ENCODE results near the gene XIRP2.

- no peak for TF ChIP-seq GABPA (IDR thresholded peaks at IDR 0.05 in 1 of 2, conservative IDR thresholded peaks at IDR 0.05 in 1 of 2)
- no peak for TF ChIP-seq CTCF (IDR thresholded peaks at IDR 0.05; ENCODE audit: low read depth, low read length, missing input control)
- TF ChIP-seq YY1 (IDR thresholded peaks at IDR 0.05): no peak
- TF ChIP-seq SP1 (IDR thresholded peaks at IDR 0.05): no peak
- no peak for TF ChIP-seq JUND (IDR thresholded peaks at IDR 0.05)
- TF ChIP-seq, protein P1, sequence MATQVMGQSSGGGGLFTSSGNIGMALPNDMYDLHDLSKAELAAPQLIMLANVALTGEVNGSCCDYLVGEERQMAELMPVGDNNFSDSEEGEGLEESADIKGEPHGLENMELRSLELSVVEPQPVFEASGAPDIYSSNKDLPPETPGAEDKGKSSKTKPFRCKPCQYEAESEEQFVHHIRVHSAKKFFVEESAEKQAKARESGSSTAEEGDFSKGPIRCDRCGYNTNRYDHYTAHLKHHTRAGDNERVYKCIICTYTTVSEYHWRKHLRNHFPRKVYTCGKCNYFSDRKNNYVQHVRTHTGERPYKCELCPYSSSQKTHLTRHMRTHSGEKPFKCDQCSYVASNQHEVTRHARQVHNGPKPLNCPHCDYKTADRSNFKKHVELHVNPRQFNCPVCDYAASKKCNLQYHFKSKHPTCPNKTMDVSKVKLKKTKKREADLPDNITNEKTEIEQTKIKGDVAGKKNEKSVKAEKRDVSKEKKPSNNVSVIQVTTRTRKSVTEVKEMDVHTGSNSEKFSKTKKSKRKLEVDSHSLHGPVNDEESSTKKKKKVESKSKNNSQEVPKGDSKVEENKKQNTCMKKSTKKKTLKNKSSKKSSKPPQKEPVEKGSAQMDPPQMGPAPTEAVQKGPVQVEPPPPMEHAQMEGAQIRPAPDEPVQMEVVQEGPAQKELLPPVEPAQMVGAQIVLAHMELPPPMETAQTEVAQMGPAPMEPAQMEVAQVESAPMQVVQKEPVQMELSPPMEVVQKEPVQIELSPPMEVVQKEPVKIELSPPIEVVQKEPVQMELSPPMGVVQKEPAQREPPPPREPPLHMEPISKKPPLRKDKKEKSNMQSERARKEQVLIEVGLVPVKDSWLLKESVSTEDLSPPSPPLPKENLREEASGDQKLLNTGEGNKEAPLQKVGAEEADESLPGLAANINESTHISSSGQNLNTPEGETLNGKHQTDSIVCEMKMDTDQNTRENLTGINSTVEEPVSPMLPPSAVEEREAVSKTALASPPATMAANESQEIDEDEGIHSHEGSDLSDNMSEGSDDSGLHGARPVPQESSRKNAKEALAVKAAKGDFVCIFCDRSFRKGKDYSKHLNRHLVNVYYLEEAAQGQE (IDR thresholded peaks at IDR 0.05): no peak
- TF ChIP-seq ATF3 (IDR thresholded peaks at IDR 0.05): no peak
- TF ChIP-seq NR2F2 (IDR thresholded peaks at IDR 0.05): no peak
- TF ChIP-seq, protein P2, sequence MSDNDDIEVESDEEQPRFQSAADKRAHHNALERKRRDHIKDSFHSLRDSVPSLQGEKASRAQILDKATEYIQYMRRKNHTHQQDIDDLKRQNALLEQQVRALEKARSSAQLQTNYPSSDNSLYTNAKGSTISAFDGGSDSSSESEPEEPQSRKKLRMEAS (IDR thresholded peaks at IDR 0.05): no peak
- TF ChIP-seq, protein P3, sequence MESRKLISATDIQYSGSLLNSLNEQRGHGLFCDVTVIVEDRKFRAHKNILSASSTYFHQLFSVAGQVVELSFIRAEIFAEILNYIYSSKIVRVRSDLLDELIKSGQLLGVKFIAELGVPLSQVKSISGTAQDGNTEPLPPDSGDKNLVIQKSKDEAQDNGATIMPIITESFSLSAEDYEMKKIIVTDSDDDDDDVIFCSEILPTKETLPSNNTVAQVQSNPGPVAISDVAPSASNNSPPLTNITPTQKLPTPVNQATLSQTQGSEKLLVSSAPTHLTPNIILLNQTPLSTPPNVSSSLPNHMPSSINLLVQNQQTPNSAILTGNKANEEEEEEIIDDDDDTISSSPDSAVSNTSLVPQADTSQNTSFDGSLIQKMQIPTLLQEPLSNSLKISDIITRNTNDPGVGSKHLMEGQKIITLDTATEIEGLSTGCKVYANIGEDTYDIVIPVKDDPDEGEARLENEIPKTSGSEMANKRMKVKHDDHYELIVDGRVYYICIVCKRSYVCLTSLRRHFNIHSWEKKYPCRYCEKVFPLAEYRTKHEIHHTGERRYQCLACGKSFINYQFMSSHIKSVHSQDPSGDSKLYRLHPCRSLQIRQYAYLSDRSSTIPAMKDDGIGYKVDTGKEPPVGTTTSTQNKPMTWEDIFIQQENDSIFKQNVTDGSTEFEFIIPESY (IDR thresholded peaks at IDR 0.05): no peak
- no peak for TF ChIP-seq RAD21 (IDR thresholded peaks at IDR 0.05)
- TF ChIP-seq FOXA1 (IDR thresholded peaks at IDR 0.05): no peak
- TF ChIP-seq TAF1 (conservative IDR thresholded peaks at IDR 0.05): no peak
- no peak for TF ChIP-seq RXRA (IDR thresholded peaks at IDR 0.05)
These were observed 127.5 kb downstream of the XIRP2 start for GRCh38 chr2:167015806-167016205.

All from liver (tissue), 3 donors.